Endothelial cell (in vitro differentiated cells): ENCODE data around the gene ACSF3. TPM values are rescaled to one million over a fixed set of nuclear protein-coding genes. Genes with fewer than 3 reads are reported as not detected.

Experiments
- DNase-seq: peaks from one replicate; pipeline ENCODE4 v3.0.0; 2021; ENCODE audit warnings: low spot score
- H3K27ac Mint-ChIP-seq: one replicate; pipeline ENCODE4 v1.8.0; 2021; ENCODE audit warnings: mixed read lengths, inconsistent platforms; ENCODE audit not compliant: unreplicated experiment
- H3K27me3 Mint-ChIP-seq: one replicate; pipeline ENCODE4 v1.8.0; 2021; ENCODE audit warnings: mild to moderate bottlenecking, moderate library complexity, mixed read lengths, inconsistent platforms; ENCODE audit not compliant: unreplicated experiment
- H3K36me3 Mint-ChIP-seq: one replicate; pipeline ENCODE4 v1.8.0; 2021; ENCODE audit warnings: mild to moderate bottlenecking, low read depth, mixed read lengths, inconsistent platforms; ENCODE audit not compliant: unreplicated experiment
- H3K4me1 Mint-ChIP-seq: one replicate; pipeline ENCODE4 v1.8.0; 2021; ENCODE audit warnings: mild to moderate bottlenecking, mixed read lengths, inconsistent platforms; ENCODE audit not compliant: unreplicated experiment
- H3K4me3 Mint-ChIP-seq: one replicate; pipeline ENCODE4 v1.8.0; 2021; ENCODE audit warnings: mild to moderate bottlenecking, mixed read lengths, inconsistent platforms; ENCODE audit not compliant: unreplicated experiment
- H3K9me3 Mint-ChIP-seq: one replicate; pipeline ENCODE4 v1.8.0; 2021; ENCODE audit warnings: mixed read lengths, inconsistent platforms; ENCODE audit not compliant: unreplicated experiment
- CTCF ChIP-seq: fragments of 200-600 bp; sonication (generic); IDR thresholded peaks from one replicate; pipeline ENCODE4 v1.5.0; 2021; ENCODE audit warnings: antibody characterized with exemption; ENCODE audit not compliant: unreplicated experiment
- total RNA-seq: library from RNA; stranded (reverse); fragmentation: NEBNext Ultra II Directional; extraction: Animal tissue kit (Norgen Biotek cat#: 25700); gene quantifications from one replicate; pipeline ENCODE4 v1.2.1, GENCODE V29; 2021; ENCODE audit not compliant: unreplicated experiment

The ACSF3 gene
- total RNA-seq, 1 donor from 2014 or later = 28.2 TPM

DNA sequence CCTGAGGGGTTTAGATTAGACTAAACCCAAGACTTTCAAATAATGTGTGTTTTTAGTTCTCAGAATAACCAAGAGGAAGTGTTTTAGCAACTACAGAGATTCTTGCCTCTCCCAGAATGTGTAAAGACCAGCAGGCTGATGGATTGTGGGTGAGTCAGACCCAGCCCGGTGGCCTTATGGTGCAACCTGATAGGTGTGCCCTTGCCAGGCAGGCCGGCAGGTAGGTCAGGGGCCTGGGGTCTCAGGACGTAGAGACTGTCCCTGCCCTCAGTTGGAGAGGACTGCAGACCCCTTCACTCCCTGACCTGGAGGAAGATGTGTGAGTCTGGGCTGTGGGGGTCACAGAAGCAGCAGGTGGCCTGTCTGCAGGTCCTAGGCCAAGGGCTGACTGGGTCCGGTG lies 47.2 kb upstream of the ACSF3 start:
- Mint-ChIP-seq H3K4me3 (no peak overlapping the region), H3K9me3 (no peaks in the 10 kb centered on the region), H3K36me3 (no peaks in the 10 kb centered on the region), H3K27ac (no peak overlapping the region), H3K27me3 (peaks cover 9% of the 10 kb centered on the region), H3K4me1 (no peaks in the 10 kb centered on the region)
- no peak for TF ChIP-seq CTCF
- DNase-seq = no peak

DNA sequence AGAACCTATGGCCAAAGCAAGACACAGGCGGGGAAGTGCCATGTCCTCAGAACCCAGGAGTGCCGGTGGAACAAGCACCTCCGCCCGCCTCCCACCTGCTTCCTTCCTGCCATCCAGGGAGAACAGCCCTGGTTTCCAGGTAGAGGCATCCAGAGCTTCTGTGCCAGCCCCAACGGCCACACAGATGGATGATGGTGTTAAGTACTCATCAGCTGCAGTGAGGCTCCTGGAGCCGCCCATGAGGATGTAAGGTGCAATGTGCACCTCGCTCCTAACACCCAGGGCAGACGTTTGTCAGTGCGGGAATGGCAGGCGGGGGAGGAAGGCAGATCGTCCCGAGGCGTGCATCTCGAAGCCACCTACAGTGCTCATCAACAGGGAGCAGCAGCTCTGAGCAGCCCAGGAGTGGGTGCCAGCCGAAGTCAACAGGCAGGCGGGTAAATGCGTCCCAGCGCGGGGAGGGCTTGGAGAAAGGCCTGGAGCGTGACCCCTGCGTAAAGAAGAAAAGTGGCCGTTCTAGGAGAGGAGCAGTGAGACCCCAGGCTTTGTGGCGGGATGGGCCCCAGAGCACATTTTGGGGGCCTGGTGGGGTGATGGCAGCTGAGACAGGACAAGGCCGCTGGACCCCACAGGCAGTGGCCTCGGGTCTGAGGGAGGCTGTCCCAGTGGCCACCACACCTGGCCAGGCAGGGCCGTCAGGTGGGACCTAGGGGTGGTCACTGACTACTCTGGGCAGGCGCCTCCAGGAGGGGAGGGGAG lies 46.1 kb upstream of the ACSF3 start:
- H3K27me3 Mint-ChIP-seq = peaks cover 9% of the 10 kb centered on the region
- DNase-seq = no peak
- H3K4me3 Mint-ChIP-seq = no peak overlapping the region
- no peak overlapping the region for H3K27ac Mint-ChIP-seq
- H3K9me3 Mint-ChIP-seq = no peaks in the 10 kb centered on the region
- no peaks in the 10 kb centered on the region for H3K4me1 Mint-ChIP-seq
- H3K36me3 Mint-ChIP-seq = no peaks in the 10 kb centered on the region
- no peak for TF ChIP-seq CTCF

DNA sequence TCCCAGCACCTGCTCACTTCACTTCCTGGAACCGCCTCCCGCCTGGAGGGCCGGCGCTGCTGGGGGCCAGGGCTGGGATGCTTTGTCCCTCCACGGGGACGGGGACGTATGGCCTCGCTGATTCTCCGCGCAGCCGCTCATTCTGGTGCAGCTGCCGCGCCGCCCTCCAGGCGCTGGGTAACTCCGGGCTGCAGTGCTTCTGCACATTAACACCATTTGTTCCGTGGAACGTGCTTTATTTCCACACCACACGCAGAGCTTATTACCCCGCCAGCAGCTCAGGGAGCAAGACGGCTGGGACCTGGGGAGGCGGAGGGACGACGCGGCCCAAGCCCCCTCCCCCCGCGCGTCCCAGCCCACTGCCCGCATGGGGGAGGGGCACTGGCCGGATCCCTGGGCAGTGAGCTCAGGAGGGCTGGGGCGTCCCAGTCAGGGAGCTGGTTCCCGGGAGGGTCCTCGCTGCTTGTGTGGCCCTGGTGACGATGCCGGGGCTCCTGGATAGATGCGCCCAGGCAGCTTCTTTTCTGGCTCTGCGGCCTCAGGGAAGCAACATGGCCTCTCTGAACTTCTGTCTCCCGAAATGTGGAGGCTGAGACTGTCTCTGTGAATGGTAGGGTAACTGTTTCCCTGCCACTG lies 45.4 kb upstream of the ACSF3 start:
- Mint-ChIP-seq H3K27me3 (peaks cover 6% of the 10 kb centered on the region), H3K36me3 (no peaks in the 10 kb centered on the region), H3K9me3 (no peaks in the 10 kb centered on the region), H3K4me3 (no peak overlapping the region), H3K4me1 (no peaks in the 10 kb centered on the region), H3K27ac (no peak overlapping the region)
- no peak for DNase-seq
- TF ChIP-seq CTCF = no peak

- no peak for TF ChIP-seq CTCF
- Mint-ChIP-seq H3K36me3 (no peaks in the 10 kb centered on the region), H3K4me1 (no peaks in the 10 kb centered on the region), H3K9me3 (no peaks in the 10 kb centered on the region), H3K4me3 (no peak overlapping the region), H3K27me3 (peaks cover 6% of the 10 kb centered on the region), H3K27ac (no peak overlapping the region)
- no peak for DNase-seq
Observed at GRCh38 chr16:89048871-89049422, 44.7 kb upstream of the ACSF3 start.
